Fibroblast of skin of right biceps (primary cell): ENCODE results near the gene ATXN1.

Source experiments
- DNase-seq: peaks from one replicate; pipeline ENCODE4 v3.0.0-alpha.2; 2013

ATXN1 gene

DNA sequence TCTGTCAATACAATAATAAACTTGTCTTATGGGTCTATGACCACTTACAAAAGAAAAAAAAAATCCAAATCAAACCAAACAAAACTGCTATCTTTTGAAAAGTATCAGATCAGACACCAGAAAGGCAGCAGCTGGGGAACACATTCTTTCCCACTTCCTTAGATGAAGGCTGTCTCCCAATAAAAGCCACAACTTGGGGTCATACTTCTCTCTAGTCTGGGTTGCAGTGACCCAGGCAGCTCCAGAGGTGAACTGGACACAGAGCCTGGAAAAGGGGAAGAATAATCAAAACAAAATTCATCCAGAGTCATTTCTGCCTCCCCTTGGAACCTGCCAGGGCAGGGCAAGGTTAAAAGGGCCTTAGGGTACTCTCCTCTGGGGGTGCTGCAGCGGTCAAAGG is 19.1 kb downstream of the ATXN1 start:
- DNase-seq = no peak

DNA sequence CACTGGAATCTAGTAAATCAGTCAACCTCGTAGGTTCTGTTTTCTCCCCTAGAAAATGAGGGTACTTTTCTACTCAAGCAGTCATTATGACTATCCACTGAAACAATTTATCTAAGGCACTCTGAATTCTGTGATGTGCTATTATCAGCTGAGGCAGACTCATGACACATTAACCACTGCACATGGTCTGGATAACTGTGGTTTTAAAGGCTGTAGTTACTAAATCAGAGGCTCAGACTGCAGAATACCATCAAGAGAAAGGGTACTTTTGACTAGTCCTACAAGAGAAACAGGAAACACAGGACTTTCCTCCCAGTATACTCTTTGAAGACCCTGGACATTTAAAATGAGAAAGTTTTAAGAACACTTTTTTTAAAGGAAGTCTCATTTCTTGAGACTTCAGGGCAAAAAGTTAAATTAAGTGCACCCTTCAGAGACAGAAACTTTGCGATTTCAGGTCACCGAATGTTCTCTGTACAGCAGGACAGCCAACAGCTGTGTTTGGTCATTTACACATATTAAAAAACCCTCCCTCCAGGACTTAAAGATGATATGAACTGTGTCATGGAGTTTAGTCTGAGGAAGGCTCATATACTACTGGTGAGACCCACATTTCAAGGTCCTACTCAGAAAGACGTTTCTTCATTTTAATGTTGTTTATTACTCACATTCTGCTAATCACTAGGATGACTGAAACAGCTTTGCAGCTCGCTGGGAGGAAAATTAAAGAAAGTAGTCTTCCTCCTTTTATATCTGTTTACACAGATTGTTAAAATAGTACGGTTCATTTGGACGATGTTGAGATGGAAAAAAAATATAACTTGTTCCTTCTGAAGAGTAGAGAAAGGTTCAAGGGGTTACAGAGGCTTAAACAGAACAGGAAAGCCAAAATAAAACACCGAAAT is 19.9 kb downstream of the ATXN1 start:
- peak; percentile 98 for DNase-seq

DNA sequence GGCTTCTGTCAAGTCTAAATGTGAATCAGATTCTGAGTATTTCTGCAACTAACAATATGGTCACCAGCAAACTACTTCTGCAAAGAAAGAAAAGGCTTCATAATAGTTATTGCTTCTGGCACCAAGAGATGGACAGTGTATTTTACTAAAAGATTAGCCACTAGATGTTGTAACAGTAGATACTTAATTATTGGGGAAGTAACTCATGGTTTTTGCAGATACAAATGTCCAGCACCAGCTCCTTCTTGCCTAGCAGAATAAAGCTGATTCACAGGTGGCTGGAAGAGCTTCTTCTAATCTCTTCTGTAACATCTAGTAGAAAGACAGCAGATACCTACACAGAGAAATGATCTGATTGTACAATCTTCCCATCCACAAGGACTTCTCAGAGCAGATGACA is 21.2 kb downstream of the ATXN1 start:
- no peak for DNase-seq

DNA sequence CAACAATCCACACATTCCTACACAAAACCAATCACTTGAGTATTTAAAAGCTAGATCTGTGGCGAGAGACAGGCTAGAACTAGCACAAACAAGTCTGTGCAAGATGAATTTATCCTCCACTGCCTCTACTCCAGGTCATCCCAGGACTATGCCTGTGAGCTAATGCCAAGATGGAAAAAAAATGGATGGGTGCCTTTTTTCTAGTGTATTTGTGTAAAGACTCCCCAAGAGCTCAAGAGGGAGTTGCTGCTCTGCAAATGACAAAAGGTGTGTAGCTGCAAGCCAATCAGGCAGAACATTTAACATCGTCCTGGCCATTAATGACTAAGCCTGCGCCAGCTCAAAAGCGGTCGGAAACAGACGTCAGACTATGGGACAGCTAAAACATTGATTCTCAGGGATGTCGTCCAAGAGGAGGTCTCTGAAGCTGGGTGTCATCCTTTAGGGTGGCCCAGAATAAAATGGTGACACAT is 21.9 kb downstream of the ATXN1 start:
- DNase-seq = peak; percentile 82

DNA sequence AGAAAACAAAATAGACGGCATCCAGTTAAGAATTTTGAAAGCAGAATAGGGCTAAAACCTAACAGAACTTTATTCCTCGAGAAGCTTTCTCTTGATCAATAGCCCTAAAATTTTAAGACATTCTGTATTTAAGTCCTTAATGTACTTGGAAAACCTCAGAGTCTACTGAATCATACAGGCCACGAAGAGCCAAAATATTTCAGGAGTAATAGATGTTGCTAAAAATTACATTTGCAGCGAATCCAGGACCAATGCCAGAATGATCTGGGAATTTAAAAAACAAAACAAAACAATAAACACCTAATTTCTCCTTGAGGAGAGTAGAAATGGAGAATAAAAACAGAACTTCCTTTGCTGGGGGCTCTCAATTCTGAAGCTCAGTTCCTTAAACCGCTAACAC is 23.3 kb downstream of the ATXN1 start:
- peak; percentile 63 for DNase-seq

DNA sequence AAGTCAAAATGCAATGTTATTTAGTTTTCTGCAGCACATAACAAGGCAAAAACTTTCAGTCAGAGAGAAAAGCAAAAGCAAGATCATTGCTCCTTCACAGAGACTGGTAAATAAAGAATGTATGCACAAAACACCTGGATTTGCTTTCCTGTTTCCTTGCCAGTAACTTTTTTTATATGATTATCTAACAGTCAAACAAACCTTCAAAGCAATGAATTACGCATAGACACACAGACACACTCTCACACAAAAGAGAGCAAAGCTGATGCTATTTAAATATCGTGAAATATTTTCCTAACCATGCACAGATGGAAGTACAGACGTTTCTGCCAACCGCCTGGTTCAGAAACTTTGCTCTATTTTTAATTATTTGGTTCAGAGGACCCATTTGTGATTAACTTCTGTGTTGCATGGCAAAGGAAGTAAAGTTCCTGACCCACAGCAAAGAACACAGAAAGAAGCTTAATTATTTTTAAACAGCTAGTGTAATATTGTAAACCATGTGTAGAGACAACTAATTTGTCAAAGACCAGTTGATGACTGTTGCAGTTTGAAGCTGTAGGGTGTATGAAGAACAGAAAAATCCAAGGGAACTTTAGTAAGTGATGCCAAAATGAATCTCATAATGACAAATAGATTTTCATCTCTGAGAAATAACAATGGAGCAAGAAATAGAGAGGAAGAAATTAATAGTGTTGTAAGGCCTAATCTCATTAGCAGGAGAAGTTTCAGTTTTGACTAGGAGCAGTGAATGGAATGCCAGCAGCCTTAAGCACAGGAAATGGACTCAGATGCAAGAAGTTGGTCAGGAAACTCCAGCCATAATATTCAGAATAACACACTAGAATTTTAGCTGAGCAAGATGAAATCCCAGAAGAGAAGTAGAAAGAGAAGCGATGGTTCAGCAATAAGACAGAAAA is 24.1 kb downstream of the ATXN1 start:
- DNase-seq = peak; percentile 73

DNA sequence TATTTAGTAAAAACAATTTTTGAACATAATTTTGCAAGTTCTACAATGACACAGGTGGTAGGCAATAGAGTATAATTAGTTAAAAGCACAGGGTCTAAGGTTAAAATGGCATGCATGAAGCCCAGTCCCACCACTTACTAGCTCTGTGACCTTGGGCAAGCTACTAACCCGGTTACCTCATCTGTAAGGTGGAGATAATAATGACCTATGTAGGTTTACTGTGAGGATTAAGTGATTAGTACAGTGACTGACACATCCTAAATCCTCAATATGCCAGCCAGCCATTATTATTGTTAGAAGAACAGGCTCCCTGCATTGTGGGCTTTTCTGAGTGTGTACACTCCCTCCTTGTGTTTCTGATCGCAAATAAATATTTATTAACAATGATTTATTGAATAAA is 26.2 kb downstream of the ATXN1 start:
- DNase-seq = no peak

DNA sequence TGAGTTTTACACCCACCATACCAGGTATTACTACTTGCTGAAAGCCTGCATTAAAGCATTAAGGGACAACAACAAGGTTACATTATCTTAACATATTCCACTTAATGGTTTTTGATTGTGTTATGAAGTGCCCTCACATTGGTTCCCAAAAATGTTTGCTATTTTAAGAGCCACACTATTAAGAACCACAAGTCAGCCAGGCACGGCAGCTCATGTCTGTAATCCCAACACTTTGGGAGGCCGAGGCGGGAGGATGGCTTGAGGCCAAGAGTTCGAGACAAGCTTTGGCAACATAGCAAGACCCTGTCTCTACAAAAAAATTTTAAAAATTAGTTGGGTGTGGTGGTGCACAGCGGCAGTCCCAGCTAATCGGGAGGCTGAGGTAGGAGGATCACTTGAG is 28.2 kb downstream of the ATXN1 start:
- DNase-seq = no peak

DNA sequence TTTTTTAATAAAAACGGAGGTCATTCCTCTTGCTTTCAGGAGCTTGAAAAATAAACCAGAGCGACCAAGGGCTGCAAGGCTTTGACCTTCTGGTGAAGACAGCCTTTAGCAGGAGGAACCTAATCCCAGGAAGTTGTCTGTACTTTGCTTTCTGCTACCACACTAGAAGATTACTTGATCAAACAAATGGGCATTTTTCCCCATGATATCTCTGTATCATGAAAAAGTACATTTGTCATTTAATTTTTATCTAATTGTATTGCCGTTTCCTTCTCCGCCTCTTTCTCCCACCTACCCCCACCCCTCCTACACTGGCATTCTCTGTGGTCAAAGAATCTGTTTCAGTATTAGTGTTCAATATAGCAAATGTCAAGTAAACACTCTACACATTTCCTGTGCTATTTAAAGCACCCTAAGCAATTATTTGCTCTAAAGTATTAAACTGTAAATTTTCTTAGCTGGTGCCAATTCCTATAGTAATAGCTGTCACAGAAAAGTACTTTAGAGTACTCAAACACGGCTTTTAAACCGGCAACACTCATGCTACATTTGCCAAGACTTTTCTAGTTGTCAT is 29.7 kb downstream of the ATXN1 start:
- no peak for DNase-seq

DNA sequence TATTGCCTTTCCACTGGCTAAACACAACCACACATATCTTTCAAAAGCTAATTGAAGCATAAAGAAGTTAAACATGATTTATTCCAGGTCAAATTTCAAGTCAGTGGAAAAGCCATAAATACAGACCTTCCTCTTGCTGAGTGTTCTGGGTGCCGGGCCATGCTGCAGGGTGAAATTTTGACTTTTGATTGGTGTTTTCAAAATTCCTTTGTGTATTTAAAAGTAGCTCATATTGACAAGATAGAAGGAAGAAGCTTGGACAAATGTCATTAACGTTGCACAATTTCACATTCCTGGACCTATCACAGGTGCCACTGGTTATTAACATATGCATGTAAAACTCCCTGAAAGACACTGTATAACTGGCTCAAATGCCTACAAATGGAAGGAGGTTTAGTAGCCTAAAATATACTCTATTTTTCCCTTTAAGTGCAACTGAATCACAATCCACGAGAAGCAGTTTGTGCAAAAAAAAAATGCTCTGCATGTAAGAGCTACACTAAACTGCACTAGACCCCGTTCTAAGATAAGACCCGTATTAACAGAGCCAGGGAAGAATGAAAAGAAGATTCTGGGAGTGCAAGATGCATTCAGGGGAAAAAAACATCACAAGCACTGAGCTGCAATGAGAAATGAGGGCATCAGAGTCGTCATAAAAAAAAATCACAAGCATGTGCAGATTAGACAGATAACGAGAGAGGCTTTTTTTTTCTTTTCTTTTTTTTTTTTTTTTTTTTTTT is 30.4 kb downstream of the ATXN1 start:
- no peak for DNase-seq

DNA sequence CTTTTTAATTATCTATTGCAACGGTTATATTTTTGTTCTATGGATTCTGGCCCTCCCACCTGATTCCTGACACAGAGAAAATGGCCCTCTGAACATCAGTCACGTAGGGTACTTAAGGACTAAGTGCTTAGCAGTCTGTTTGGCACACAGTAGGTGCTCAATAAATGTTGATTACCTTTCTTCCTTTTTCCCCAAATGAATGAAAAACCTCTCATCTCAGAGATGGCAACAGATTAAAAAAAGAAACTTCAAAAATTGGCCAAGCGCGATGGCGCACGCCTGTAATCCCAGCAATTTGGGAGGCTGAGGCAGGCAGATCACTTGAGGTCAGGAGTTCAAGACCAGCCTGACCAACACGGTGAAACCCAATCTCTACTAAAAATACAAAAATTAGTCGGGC is 31.5 kb downstream of the ATXN1 start:
- DNase-seq = no peak

DNA sequence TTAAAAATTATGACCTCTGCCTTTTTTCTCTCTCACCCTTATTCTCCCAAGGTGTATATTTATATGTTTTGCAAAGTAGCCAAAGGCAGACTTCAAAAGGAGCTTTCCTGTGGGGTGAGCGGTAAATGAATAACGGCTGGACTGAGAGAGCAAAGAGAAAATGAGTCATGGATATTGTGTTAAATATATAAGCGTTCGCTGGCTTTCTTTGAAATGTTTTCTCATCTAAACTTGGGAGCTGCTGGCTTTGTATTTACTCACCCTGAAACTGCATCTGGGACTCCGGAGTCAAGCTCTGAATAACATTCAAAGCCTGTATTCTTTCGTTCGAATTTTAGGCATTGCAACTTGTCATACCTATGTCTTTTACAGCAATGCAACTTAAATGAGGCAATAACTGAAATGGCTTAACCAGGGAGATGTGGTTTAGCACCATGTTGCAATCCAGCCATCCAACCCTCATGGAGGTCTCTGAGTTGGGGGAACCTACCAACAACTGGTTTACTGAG is 32.0 kb downstream of the ATXN1 start:
- peak; percentile 72 for DNase-seq

DNA sequence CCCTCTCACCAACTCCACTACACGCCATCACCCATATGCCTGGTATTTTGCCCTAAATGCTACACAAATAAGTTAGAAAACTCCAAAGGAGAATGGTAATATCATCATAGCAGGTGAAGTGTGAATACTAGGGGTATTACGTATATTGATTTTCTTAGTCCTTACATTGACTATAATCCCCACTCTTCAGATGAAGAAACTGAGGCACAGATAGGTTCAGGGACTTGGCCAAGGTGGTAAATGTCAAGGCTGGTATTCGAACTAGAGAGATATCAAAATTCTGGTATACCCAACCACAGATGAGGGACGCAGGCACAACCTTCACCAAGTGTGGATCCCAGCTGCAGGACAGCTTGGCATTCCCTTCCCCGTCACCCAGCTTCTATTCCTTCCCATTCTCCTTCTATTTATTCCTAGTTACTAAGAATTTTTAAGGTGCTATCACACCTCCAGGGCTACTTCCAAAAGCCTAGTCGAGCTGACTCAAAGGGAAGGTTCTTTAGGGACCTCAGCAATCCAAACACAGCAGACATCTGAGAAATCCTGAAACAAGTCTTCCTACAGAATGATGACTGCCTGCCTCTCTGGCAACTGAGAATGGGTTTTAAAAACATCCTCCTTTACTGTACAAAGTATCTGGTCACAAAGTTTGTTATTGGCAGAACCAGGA is 32.6 kb downstream of the ATXN1 start:
- DNase-seq = no peak

DNA sequence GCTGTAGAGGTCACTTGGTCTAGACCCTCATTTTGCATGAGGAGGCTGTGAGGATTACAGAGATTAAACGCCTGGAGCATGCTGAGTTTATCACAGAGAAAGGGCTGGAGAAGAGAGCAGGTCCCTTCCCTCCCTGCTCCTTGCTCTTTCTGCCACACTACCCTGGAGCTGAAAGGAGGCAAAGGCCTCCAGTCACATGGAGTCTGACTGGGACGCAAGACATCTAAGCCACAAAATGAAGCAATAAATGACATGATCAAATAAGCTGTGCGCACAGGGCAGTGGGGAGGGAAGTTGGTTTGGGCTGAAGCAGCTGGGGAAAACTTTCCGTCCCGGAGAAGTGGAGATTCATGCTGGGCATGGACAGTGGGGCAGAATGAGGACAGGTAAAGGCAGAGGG is 33.3 kb downstream of the ATXN1 start:
- DNase-seq = no peak

DNA sequence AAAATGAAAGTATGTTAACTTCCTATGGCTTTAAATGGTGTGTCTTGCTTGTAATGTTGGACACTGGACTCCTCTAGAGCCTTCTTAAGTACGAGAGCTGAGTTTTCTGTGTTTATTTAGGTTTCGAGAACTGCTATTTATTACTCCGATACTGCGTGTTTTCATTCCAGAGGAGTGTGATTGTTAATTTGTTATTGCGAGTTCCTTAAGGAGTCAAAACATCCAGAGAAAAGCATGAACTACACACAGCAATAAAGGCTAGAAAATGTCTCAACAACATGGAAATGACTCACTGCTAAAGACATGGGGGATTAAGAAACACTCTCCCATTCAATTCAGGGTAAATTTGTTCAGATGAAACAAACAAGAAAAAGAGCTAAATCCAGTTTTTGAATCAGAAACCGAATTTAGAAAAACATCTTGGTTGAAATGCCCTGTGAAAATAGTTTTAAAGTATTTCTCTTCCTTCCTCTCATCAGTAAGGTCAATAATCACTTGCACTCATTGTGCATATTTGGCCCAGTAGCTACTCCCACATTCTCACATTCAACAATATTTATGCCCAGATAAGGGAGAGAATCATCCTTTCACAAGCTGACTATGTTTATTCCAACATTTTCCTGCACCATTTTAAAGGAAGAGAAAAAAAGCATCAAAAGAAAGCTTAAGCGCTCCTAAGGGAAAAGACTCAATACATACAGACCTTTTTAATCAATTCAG is 36.0 kb downstream of the ATXN1 start:
- peak; percentile 82 for DNase-seq

DNA sequence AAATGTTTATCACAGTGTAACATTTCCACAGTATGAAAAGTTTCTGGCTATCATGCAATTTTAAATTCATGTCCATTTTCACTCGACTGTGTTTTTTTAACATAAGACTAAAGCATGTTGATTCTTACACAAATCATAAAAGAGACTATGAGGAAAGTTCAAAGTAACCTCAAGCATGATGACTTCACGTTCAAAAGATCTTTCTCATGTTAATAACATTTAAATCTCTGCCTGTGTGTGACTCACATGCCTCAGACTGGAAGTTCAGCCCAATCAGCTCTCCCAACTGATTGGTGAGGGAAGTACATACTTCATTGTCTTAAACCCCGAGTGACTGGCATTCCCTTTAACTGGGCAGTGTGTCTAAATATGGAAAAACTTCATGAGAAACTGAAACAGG is 37.4 kb downstream of the ATXN1 start:
- DNase-seq = peak; percentile 99

DNA sequence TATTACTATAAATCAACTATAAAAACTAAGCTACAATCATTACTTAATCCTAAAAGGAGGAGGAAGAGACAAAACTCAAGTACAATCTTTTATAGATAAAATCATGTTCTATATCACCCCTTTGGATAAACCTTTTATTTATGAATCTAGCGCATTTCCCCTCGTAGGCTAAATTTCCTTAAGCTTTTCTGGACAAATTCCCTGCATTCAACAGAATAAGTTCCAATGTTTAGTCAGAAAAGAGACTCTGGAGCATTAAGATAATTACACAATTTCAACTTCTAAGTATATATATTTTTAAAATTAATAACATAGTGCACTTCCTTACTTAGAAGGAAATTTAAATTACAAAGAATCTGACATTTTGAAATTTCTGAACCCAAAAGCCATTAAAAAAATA is 37.9 kb downstream of the ATXN1 start:
- DNase-seq = no peak

DNA sequence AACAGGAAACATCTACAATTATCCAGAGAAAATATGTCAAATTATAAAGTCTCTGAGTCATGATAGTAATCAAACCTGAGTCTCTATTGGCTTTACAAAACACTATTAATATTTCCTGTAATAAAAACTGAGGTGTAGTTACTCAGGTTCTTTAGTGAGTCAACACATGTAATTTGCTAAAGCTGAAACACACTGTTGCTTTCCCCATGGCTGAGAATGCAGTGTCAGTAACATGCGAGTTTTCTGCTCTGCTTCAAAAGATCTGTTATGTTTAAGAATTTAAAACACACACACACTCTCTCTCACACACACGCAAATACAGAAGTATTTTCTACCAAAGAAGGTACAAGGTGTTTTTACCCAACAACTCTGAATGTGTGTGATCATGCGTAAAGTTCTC is 38.6 kb downstream of the ATXN1 start:
- DNase-seq = no peak

DNA sequence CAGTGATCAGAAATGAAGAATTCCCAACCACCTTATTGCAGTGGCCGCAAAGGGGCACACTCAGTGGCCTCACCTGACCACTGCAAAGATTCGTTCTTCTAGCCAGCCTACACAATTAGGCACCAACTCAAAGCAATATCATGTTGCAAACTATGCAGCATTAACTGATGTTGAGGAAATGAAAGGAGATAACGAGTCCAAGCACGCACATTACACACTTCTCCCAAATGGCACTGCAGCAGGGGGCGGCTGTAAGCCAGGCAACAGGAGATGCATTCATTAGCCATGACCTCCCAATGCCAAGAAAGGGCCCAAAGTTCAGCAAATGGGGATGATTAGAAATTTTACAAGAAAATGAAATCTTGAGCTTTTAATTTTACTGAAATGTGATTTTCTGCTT is 39.3 kb downstream of the ATXN1 start:
- no peak for DNase-seq

DNA sequence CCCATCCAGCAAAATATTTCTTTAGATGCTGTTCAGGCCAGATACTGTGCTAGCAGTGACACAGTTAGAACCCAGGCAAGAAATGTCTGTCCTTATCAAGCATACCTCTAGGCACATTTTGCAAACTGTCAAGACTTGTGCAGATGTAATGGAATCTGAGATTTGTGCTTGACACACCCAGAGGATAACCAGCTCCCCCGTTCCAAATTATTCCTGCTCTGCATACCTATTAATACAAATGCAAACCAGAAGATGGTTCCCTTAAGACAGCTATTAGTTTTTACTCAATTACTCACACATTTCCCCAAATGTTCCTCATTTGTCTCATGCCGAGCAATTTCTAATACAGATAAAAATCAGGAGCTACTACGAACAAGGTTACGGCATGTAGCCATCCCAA is 40.4 kb downstream of the ATXN1 start:
- no peak for DNase-seq

DNA sequence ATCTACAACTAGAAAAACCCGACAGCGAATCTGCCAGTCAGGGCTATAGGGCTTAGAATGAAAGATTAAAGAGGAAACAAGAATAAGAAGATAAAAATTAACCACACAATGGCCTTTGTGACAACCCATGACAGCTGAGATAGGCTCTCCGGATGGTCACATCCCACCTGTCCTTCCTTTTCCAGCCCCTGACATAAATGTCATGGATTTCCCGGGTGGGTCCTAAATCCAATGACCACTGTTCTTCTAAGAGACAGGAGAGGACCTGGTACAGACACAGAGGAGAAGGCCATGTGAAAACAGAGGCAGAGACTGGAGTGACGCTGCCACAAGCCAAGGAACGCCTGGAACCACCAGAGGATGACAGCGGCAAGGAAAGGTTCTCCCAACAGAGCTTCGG is 41.8 kb downstream of the ATXN1 start:
- DNase-seq = no peak
